T1000 (cell line): ENCODE data around the gene SMG1.
"Not testable (repeated sequence)": the region's sequence is repeated elsewhere in the genome, so short reads cannot be mapped to it uniquely, and the experiment has no call there.

Experiments
- DNase-seq: peaks from one replicate; lab custom pipeline; 2025; ENCODE audit warnings: mixed read lengths; lab: John Stamatoyannopoulos, UW

Gene SMG1

DNA sequence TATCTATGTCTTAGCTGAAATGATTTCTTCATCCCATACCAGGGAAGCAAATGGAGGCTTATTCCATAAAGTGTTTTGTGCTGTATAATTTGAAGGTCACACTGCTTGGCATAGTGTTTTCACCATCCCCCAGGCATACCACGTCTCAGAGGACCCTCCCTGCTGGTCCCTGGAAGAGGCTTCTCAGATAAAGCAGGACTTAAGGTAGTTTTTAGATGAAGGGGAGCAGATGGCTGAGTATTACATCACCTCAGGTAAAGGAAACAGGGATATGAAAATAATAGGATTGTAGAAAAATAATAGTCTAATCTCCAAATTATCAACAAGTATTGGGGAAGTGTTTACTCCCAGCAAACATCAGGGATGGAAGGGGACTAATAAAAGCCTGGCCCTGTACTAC lies 7.3 kb upstream of the SMG1 start:
- DNase-seq, result no peak

DNA sequence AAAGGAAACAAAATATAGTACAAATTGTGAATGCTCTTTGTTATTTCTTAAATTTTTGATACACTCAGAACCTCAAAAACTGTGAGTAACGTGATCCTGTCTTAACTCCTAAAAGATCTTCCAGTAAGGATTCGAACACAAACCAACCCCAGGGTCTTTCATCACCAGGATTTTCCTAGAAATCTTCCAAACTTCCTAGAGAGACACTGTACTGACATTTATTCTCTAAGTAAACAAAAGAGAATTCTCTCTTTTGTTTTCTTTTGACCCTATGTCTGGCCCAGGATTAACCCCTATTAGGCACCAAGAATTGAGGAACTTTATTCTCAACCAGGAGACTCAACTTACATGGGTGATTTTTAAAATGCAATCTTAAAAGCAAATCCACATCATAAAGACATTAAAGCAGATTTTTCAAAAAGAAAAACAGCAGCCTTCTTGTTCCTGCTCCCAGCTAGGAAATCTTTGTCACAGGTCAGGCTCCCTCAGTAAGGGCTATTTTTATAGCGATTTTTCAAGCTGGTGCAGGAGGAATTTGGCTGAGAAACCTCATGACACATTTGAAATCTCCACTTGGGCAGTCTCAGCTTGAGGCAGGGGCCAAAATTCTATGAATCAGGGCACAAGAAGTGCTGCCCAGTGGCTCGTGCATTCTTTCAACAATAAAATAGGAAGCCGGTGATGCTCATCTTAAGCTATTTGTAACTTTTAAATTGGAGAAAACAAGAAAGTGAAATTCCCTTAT lies 6.2 kb upstream of the SMG1 start:
- DNase-seq, result no peak

GRCh38 chr16:18931756-18932155 lies 5.5 kb upstream of the SMG1 start:
- DNase-seq, result no peak

- not testable (repeated sequence) for DNase-seq
Observed at GRCh38 chr16:18930095-18930494, 3.9 kb upstream of the SMG1 start.

DNA sequence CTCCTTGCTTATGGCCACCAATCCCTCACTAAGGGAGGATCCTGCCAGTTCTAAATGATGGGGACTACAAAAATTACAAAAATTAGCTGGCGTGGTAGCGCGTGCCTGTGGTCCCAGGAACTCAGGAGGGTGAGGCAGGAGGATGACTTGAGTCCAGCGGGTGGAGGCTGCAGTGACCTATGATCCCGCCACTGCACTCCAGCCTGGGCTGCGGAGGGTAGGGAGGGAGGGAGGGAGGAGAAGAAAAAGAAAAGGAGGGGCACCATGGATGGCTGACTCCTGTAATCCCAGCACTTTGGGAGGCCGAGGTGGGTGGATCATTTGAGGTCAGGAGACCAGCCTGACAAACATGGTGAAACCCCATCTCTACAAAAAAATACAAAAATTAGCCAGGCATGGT lies 1.9 kb upstream of the SMG1 start:
- not testable (repeated sequence) for DNase-seq

DNA sequence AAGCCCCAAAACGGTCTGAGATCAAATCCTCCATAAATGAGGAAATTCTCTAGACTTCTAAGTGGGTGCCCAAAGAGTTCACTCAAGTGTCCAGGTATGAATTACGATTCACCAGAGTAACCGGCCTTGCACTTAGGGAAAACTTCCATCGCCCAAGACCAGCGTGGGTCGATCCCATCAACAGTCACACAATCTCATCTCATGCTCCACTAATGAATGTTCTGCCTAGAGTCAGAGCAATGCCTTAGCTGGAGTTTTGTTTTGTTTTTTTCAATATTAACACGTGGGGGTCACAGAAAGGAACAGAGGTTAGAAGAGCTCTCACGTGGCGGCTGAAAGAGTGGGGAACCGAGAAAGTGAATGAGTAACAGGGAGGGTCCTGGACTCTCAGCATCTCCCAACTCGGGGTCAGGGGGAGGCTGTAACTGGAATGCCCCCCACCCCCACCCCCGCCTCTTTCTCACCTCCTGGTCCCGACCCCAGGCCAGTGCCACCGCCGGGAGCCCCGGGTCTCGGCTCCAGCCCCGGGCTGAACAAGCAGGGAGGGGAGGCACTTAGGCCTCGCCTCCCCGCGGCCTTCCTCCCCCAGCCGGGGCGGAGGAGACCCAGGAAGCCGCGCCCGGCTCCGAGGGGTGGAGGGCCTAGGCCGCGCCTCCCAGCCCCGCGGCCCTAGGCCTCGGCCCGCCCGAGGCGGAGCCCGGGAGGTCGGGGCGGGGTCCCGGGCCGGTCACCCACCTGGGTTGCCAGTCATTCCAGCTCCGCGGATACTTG lies 808 bp downstream of the SMG1 start:
- DNase-seq, result not testable (repeated sequence)

DNA sequence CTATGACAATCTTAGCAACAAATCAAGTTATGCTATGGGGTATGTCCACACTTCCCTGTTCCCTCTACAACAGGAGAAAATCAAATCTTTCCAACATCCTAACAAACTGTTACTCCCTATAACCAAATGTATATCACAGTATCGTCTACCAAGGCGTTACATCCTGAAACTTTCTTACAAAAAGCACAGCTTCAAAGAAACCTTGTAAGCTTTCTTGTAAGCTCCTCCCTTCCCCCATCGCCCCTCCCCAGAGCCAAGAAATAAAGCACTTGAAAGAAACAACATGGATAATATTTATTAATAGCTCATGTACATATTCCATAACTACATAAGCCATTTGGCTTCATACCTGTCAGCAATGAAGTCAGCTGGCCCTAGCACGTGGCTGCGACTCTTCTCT lies 2.3 kb downstream of the SMG1 start:
- DNase-seq, result not testable (repeated sequence)

- DNase-seq, result not testable (repeated sequence)
Observed at GRCh38 chr16:18923124-18923523, 3.1 kb downstream of the SMG1 start.

GRCh38 chr16:18909585-18909984 lies 16.6 kb downstream of the SMG1 start:
- not testable (repeated sequence) for DNase-seq

GRCh38 chr16:18908716-18909115 lies 17.5 kb downstream of the SMG1 start:
- not testable (repeated sequence) for DNase-seq

DNA sequence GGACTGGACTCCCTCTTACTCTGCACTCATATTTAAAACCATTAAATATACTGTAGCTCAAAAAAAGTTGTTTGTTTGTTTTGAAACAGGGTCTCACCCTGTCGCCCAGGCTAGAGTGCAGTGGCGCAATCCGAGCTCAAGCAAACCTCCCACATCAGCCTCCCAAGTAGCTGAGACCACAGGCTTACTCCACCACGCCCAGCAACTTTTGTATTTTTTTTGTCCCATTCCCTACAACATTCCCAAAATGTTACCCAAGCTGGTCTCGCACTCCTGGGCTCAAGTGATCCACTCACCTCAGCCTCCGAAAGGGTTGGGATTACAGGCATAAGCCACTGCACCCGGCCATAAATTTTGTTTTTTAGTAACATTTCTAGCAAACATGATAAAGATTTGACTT lies 23.4 kb downstream of the SMG1 start:
- not testable (repeated sequence) for DNase-seq

DNA sequence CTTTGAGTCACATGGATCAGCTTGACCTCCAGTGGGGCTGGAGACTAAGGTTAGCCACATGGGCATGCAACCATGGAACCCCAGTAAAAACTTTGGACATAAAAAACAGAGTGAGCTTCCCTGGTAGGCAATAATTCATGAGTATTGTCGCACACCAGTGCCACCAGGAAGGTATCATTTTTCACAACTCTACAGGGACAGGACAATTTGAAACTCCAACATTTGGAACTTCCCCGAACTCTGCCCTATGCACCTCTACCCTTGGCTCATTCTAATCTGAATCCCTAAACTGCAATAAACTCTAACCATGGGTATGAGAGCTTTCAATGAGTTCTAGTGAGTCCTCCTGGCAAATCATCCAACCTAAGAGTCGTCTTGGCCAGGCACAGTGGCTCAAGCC lies 24.2 kb downstream of the SMG1 start:
- DNase-seq, result not testable (repeated sequence)

DNA sequence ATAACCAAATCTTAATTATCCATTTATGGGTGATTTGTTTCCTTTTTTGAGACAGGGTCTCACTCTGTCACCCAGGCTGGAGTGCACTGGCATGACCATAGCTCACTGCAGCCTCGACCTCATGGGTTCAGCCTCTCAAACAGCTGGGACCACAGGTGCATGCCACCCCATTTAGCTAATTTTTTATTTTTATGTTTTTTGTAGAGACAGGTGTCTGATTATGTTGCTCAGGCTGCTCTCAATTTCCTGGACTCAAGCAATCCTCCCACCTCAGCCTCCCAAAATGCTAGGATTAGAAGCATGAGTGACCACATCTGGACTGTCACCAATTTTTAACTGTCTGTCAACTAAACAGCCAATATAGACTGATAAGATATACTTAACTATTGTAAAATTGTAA lies 25.0 kb downstream of the SMG1 start:
- not testable (repeated sequence) for DNase-seq

- not testable (repeated sequence) for DNase-seq
Observed at GRCh38 chr16:18884456-18884855, 41.8 kb downstream of the SMG1 start.

DNA sequence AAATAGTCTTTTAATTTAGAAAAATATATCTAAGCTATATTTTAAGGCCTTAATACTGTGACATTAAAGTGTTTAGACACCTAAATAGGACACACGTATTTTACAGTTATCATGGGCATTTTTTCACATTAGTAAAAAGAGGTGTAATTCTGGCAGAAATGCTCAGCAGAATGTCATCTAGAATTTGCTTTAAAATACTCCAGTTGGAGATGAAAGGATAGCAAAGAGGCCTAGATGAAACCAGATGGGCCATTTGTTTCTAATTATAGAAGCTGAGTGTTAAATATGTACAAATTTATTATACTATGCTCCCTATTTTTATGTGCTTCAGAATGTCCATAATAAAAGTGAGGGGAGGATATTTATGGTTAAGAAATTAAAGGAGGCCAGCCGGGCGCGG lies 48.5 kb downstream of the SMG1 start:
- DNase-seq, result not testable (repeated sequence)

DNA sequence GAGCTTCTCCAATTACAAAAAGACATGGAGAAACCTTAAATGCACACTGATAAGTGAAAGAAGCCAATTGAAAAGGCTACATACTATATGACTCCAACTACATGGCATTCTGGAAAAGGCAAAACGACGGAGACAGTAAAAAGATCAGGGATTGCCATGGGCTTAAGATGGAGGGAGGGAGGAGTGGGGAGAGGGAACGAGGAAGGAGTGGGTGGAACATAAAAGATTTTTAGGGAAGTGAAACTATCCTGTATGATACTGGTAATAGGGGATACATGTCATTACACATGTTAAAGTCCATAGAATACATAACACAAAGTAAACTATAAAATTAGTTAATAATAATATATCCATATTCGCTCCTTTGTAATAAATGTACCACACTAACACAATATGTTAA lies 48.9 kb downstream of the SMG1 start:
- DNase-seq, result not testable (repeated sequence)

GRCh38 chr16:18876301-18876700 lies 49.9 kb downstream of the SMG1 start:
- not testable (repeated sequence) for DNase-seq

DNA sequence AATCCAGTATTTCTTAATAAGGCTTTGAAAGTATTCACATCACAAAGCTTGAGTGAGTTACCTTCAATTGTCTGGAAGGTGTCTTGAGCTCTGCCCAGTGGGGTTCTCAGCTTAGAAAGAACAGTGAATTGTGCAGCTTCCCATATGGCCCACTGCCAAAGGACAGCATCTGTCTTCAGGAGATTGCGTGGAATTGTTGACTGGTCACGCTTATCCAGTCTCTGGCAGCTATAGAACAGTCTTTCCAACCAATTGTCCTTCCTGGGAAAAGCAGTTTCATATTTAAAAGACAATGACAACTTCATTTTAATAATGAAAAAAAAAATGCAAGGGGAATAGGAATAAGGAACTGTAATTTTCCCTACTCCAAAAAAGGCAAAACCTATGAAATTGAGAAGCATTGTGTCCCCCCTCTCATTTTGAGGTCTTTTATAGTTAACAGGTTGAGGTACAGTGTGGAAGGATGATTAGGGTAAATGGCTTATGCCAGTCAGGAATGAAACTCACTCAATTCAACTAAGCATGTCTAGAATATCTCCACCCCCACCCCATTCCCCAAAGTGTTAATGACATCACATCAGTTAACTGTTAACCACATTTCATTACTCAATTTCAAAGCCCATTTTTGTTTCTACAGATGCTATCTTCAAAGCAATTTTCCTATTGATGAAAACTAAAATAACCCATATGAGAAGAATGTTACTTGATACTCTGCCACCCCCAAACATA lies 57.0 kb downstream of the SMG1 start:
- not testable (repeated sequence) for DNase-seq

- not testable (repeated sequence) for DNase-seq
Observed at GRCh38 chr16:18866277-18866823, 59.9 kb downstream of the SMG1 start.

DNA sequence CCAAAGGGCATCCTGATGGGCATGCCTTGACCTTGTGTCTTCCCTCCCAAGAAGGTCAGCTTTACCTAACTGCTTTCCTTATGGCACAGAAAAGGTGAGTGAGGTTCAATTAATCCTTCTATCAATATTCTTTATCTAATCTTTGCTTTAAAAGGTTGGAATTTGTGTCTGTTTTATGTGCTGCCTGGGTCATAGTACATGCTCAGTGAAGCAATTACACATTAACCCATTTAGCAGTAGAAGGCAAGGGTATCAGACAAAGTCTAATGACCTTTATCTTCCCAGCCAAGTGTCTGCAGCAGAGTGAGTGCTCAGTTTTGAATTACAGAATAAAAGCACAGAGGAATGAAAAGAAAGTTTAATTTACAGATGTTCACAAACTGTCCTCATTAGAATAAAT lies 63.3 kb downstream of the SMG1 start:
- DNase-seq, result not testable (repeated sequence)

DNA sequence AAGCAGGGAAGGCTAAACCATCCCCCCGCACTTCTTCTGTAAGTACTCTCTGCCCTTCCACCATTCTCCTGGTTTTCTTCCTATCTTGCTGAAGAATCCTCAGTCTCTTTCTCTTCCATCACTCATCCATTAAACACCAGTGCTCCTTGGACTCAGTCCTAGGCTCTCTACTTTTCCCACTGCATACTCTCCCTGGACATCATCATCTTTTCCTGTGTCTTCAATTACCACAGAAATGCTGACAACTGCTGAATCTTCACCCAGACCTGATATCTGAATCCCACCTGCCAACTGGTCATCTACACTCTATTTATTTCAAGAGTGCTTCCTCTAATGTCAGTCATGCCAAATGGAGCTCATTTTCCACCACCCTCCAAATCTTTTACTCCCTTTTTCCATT lies 71.0 kb downstream of the SMG1 start:
- no peak for DNase-seq

GRCh38 chr16:18853694-18854093 lies 72.5 kb downstream of the SMG1 start:
- no peak for DNase-seq
